ENCODE results near the gene NUAK1.

- no peak for TF ChIP-seq EZH2 (IDR thresholded peaks at IDR 0.05; ENCODE audit: low read length, missing control alignments)
- TF ChIP-seq, protein P1, sequence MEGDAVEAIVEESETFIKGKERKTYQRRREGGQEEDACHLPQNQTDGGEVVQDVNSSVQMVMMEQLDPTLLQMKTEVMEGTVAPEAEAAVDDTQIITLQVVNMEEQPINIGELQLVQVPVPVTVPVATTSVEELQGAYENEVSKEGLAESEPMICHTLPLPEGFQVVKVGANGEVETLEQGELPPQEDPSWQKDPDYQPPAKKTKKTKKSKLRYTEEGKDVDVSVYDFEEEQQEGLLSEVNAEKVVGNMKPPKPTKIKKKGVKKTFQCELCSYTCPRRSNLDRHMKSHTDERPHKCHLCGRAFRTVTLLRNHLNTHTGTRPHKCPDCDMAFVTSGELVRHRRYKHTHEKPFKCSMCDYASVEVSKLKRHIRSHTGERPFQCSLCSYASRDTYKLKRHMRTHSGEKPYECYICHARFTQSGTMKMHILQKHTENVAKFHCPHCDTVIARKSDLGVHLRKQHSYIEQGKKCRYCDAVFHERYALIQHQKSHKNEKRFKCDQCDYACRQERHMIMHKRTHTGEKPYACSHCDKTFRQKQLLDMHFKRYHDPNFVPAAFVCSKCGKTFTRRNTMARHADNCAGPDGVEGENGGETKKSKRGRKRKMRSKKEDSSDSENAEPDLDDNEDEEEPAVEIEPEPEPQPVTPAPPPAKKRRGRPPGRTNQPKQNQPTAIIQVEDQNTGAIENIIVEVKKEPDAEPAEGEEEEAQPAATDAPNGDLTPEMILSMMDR (conservative IDR thresholded peaks at IDR 0.05 in 1 of 2, IDR thresholded peaks at IDR 0.05 in 1 of 2; ENCODE audit: low read depth in 1 of 2, low read length in 2 of 2): no peak
These were observed 42.8 kb upstream of the NUAK1 start for GRCh38 chr12:106181401-106182114.
